GM21576 (cell line): ENCODE results near the gene PIN1.
A peak's percentile ranks its signal among the peaks of the same experiment; 100 is the strongest.
"Not testable (repeated sequence)": the region's sequence is repeated elsewhere in the genome, so short reads cannot be mapped to it uniquely, and the experiment has no call there.

ENCODE experiments used
- ATAC-seq: cut with Tn5 transposase; IDR thresholded peaks from one replicate; pipeline ENCODE4 v1.9.1; 2021; ENCODE audit warnings: mild to moderate bottlenecking, moderate library complexity; ENCODE audit not compliant: unreplicated experiment

Gene PIN1

DNA sequence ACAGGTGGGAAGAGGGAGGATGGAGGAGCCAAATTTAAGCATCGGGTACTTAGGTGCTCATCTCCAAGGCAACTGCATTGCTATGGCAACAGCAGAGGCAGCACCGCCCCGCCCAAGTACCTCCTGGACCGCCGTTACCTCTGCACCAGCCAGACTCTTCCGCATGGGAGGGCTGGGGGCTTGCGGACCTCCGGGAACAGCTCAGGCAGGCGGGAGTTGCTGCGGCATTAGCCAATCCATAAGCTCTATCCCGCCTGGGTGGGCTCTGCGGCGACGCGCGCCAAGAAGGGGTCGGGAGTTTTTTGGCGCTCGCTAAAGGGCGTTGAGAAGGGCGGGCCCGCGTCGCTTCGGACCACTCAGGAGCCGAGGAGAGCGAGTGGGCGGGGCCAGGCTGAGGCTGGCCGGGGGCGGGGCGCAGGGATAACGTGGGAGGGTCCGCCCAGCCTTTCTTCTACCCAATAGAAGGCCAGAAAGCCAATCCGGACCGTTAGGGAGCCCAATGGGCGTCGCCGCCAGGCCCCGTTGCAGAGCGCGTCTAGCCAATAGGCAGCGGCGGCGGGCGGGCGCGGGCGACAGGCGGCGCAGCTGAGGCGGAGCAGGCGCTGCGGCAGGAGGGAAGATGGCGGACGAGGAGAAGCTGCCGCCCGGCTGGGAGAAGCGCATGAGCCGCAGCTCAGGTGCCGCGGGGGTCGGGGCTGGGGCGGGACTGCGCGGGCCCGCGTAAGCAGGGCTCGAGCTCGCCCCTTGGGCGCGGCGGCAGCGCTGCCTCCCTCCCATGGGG lies at the start of gene PIN1:
TSS of gene PIN1 (plus strand) at position 593 of the 781 bp plus-strand sequence. CDS start at position 620, 27 bp downstream.
- peak; percentile 95 for ATAC-seq

DNA sequence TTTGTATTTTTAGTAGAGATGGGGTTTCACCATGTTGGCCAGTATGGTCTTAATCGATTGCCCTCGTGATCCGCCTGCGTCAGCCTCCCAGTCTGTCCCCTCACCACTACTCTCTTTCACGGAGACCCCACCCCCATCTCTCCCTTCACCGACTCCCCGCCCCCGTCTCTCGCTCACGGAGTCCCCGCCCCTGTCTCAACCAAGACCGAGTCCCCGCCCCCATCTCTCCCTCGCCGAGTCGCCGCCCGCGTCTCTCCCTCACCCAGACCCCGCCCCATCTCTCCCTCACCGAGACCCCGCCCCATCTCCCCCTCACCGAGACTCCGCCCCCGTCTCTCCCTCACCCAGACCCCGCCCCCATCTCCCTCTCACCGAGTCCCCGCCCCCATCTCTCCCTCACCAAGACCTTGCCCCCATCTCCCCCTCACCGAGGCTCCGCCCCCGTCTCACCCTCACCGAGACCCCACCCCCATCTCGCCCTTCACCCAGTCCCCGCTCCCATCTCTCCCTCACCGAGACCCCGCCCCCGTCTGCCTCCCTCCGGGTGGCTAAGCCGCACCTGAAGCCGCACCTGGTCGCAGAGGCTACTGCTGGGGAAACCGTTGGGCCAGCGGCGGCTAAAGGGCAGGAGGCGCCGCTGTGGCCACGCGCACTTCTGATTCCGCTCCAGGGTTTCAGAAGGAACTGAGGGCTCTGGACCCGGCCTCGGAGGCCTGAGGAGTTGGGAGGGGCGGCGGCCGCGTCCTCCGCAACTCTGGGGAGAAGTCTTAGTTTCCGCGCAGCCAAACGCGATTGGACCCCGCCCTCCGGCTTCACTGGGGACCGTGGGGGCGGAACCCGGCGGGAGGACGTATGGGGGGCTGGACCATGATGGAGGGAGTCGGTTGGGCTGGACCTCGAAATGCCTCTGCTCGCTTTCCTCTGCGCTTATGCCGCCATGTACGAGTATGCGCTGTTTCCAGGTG lies 49.5 kb upstream of the PIN1 start:
- peak; percentile 51 for ATAC-seq

DNA sequence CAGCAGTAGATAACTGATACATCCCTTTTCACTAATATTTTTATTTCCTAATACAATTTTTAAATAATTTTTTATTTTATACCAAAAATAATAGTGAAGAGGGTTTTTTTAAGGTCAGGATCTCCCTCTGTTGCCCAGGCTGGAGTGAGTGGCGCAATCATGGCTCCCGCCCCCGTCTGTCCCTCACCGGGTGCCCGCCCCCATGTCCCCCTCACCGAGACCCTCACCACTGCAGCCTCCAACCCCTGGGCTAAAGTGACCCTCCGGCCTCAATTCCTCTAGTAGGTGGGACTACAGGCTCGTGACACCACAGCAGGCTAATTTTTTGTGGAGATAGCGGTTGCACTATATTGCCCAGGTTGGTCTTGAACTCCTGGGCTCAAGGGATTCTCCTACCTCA lies 48.8 kb upstream of the PIN1 start:
- no peak for ATAC-seq

DNA sequence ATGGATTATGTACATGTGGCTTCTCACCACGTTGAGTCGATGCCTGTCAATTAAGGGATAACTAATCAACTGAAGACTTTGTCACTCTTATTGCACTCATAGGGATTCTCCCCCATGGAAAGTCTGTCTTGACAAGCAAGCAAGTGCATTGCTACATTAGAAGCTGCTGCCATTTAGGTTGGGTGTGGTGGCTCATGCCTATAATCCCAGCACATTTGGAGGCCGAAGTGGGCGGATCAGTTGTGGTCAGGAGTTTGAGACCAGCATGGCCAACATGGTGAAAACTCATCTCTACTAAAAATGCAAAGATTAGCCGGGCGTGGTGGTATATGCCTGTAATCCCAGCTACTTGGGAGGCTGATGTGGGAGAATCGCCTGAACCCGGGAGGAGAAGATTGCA lies 48.3 kb upstream of the PIN1 start:
- no peak for ATAC-seq

DNA sequence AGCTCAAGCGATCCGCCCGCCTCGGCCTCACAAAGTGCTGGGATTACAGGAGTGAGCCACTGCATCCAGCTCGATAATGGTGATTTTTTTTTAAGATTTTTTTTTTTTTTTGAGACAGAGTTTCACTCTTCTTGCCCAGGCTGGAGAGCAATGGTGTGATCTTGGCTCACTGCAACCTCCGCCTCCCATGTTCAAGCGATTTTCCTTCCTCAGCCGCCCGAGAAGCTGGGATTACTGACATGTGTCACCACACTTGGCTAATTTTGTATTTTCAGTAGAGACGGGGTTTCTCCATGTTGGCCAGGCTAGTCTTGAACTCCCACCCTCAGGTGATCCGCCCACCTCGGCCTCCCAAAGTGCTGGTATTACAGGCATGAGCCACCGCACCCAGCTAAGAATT lies 46.5 kb upstream of the PIN1 start:
- ATAC-seq, result not testable (repeated sequence)

DNA sequence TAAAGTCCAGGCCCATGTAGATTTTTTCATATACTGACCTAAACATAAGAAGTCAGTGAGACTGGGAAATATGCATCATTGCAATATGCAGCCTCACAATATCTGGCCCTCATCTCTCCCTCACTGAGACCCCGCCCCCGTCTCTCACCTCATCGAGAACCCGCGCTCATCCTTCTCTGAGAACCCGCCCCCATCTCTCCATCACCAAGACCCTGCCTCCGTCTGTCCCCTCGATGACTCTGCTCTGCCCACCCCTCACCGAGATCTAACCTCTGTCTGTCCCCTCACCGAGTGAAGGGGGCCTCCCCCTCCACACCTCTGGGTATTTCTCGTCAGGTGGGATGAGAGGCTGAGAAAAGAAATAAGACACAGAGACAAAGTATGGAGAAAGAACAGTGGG lies 46.1 kb upstream of the PIN1 start:
- ATAC-seq, result no peak

DNA sequence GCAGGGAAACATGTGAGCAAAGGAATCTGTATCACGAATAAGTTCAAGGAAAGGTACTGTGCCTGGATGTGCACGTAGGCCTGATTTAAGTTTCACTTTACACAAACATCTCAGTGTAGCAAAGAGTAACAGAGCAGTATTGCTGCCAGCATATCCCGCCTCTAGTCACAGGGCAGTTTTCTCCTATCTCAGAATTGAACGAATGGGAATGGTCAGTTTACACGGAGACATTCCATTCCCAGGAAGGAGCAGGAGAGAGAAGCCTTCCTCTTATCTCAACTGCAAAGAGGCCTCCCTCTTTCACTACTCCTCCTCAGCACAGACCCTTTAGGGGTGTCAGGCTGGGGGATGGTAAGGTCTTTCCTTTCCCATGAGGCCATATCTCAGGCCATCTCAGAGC lies 45.5 kb upstream of the PIN1 start:
- not testable (repeated sequence) for ATAC-seq

DNA sequence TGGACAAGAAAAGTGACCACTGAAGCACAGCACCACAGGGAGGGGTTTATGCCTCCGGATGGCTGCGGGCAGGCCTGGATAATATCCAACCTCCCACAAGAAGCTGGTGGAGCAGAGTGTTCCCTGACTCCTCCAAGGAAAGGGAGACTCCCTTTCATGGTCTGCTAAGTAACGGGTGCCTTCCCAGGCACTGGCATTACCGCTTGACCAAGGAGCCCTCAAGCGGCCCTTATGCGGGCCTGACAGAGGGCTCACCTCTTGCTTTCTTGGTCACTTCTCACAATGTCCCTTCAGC lies 44.1 kb upstream of the PIN1 start:
- ATAC-seq, result not testable (repeated sequence)

DNA sequence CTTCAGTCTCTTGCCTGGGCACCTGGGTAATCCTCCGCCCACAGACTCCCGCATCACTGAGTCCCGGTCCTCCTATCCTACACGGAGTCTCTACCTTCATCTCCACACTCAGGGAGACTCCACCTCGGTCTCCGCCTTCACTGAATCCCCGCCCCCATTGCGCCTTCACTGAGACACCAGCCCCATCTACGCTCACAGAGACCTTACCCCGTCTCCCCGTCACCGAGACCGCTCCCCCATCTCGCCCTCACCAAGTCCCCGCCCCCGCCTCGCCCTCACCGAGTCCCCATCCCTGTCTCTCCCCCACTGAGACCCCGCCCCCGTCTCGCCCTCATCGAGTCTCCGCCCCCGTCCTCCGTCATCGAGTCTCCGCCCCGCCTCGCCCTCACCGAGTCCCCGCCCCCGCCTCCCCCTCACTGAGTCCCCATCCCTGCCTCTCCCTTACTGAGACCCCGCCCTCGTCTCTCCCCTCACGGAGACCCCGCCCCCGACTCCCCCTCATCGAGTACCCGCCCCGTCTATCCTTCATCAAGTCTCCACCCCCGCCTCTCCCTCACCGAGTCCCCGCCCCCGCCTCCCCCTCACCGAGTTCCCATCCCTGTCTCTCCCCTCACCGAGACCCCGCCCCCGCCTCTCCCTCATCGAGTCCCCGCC lies 43.4 kb upstream of the PIN1 start:
- peak; percentile 36 for ATAC-seq

DNA sequence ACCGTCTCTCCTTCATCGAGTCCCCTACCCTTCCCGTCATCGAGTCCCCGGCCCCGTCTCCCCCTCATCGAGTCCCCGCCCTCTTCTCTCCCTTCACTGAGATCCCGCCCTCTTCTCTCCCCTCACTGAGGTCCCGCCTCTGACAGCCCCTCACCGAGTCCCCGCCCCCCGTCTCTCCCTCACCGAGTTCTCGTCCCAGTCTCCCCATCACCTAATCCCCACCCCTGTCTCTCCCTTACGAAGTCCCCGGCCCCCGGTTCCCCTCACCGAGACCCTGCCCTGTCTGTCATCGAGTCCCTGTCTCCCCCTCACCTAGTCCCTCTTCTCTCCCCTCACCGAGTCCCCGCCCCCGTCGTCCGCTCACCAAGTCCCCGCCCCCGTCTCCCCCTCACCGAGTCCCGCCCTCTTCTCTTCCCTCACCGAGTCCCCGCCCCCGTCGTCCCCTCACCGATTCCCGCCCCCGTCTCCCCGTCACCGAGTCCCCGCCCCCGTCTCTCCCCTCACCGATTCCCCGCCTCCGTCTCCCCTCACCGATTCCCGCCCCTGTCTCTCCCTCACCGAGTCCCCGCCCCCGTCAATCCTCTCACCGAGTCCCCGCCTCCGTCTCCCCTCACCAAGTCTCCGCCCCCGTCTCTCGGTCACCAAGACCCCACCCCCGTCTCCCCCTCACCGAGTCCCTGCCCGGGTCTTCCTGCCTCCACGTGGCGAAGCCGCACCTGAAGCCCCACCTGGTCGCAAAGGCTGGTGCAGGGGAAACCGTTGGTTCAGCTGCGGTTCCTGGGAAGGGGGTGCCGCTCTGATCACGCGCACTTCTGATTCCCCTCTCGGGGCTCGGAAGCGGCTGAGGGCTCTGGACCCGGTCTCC lies 42.7 kb upstream of the PIN1 start:
- ATAC-seq, result peak; percentile 39

DNA sequence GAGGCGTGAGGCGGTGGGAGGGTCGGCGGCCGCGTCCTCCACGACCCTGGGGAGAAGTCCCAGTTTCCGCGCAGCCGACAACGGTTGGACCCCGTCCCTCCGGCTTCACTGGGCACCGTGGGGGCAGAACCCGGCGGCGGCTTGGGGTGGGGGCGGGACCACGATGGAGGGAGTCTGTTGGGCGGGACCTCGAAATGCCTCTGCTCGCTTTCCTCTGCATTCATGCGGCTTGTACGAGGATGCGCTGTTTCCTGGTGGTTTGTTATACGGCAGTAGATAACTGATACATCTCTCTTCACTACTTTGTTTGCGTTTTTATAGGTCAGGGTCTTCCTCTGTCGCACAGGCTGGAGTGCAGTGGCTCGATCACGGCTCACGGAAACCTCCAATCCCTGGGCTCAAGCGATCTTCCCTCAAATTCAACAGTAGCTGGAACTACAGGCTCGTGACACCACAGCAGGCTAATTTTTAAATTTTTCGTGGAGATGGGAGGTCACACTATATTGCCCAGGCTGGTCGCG lies 42.0 kb upstream of the PIN1 start:
- no peak for ATAC-seq

DNA sequence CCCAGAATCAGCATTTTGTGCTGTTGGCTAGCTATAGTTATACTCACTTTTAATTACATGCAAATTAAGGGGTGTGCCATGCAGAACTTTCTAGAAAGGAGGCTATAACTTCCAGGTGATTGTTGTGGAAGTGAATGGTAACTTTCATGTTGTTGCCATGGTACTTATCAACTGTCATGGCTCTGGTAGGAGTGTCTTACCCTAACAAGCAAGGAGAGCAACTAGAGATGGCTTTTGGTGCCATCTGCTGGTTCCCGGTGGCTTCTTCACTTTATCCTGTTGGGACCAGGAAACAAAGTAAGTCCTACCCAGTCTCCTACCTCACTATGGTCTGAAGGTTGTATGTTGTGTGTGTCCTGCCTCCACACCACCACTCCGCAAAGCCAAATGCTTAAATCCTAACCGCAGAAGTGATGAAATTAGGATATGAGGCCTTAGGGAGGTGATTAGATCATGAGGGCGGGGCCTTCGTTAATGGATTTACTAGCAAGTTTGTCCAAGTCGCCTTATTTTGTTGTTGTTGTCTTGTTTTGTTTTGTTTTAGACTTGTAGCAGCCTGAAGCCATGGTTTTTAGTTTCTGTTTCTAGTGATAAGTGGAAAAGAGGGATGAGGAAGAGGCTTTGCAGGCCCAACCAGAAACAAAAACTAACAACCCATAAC lies 38.9 kb upstream of the PIN1 start:
- ATAC-seq, result no peak

DNA sequence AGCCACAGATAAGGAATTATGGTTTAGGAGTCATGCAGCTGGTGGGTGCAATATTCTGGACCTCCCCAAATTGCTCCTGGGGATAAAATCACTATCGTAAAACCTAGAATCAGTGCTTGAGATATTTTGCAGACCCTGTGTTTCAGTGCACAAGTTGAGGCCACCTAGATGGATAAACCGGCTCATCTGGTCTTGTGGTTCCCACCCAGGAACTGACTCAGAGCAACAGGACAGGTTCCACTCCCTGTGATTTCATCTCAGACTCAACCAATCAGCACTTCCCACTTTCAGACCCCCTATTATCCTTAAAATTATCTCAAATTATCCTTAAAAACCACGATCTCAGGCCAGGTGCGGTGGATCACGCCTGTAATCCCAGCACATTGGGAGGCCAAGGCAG lies 37.2 kb upstream of the PIN1 start:
- ATAC-seq, result no peak

DNA sequence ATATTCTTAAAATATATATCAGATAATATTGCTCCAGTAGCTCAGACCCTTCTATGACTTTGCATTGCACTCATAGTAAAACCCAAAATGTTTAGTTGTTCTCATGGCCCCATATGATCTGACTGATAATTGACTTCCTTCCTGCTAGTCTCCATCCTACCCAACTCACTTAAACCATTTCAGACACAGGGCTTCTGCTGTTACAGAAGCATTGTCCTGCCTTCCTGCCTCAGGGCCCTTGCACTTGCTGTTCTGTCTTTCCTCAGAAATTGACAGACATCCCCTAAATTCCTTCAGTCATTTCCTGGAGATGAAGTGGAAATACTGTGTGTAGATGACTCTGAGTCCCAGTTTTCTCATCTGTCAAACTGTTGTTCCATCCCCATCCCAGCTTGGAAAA lies 36.0 kb upstream of the PIN1 start:
- ATAC-seq, result no peak

DNA sequence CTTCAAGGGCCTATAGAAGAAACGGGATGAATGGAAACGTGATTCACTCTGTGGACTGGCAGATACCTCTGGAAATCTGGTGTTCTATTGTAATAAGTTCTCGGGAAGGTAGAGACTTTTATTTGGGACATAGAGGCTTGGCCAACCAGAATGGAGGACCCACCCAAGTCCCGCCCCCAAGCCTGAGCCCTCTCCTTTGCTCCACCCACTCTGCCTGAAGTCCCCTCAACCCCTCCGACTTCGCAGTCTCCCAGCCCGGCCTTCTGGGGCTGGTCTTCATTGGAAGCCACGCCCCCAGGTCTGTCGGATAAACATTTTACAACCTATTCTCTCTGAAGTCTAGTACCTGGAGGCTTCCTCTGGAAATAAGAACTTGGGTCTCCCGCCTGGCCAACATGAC lies 33.1 kb upstream of the PIN1 start:
- no peak for ATAC-seq

DNA sequence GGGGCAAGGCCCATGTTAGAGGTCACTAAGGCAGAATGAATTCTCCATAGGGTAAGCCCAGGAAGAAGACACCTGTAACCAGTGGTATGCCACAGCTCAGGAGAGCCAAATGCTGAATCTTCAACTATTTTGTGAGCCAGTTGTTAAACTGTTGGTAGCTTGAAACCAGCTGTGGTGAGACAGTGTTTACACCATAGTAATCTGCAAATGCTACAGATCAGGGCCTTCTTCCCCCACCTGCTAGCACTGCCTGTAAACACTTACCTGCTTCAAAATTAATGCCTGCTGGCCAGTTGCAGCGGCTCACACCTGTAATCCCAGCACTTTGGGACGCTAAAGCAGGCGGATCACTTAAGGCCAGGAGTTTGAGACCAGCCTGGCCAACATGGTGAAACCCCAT lies 28.3 kb upstream of the PIN1 start:
- ATAC-seq, result no peak

DNA sequence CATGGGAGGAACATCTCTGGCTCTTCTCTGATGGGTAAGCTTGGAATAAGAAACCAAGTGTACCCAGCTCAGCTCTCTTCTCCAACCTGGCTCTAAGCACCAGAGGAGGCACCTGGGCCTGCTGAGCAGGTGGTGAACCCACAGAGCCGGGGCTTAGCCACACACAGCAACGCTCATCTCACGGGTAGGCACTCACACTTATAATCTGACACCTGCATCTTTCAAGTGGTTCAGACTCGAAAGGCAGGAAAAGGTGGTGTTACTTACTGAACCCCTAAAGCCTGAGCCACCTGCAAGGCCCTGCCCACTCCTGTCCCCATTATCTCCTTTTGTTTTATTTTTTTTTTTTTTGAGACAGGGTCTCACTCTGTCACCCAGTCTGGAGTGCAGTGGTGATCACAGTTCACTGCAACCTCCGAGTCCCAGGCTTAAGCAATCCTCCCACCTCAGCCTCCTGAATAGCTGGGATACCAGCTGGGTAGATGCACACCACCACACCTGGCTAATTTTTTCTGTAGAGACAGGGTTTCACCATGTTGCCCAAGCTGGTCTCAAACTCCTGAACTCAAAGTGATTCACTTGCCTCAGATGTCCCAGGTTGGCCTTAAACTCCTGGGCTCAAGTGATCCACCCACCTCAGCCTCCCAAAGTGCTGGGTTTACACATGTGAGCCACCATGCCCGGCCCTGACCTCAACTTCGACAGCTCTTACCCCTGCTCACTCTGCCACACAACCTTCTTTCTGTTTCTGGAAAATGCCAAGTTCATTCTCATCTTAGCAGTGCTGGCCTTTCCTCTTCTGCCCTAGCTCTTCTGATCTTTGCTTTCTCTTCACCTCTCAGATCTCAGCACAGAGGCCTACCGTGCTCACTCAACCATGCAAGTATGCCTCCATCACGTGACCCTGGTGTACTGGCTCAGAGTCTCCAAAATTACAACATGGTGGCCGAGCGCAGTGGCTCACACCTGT lies 26.0 kb upstream of the PIN1 start:
- ATAC-seq, result no peak

DNA sequence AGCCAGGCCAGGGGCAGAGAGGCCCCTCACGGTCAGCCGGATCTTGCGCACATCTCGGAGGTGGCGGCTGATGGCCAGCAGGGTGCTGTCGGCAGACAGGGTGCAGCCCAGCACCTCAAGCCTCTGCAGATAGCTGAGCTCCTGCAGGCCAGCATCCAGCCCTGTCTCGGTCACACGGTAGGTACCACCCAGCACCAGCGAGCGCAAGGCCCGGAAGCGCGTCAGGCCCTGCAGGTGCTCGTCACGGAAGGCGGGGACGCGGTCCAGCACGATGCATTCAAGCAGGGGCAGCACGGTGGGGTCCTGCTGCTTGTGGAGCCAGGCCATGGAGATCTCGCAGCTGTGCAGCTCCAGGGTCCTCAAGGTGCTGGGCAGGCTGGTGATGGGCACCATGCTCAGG lies 24.0 kb upstream of the PIN1 start:
- no peak for ATAC-seq
